HG03095 (cell line): ENCODE results near the gene IL12RB1.
"Not testable (repeated sequence)": the region's sequence is repeated elsewhere in the genome, so short reads cannot be mapped to it uniquely, and the experiment has no call there.

Experiments used
- ATAC-seq: cut with Tn5 transposase; IDR thresholded peaks from one replicate; pipeline ENCODE4 v1.9.1; 2021; ENCODE audit warnings: moderate library complexity; ENCODE audit not compliant: unreplicated experiment

Gene IL12RB1

GRCh38 chr19:18053576-18054219 lies 33.0 kb downstream of the IL12RB1 start:
- ATAC-seq = no peak

- ATAC-seq = no peak
Measured at GRCh38 chr19:18051887-18052286, 34.8 kb downstream of the IL12RB1 start.

- ATAC-seq = no peak
Measured at GRCh38 chr19:18049385-18049784, 37.3 kb downstream of the IL12RB1 start.

GRCh38 chr19:18046059-18046718 lies 40.5 kb downstream of the IL12RB1 start:
- no peak for ATAC-seq

- ATAC-seq = no peak
Measured at GRCh38 chr19:18045307-18046050, 41.3 kb downstream of the IL12RB1 start.

- ATAC-seq = peak; percentile 86
Measured at GRCh38 chr19:18044825-18045304, 41.9 kb downstream of the IL12RB1 start.

- ATAC-seq = no peak
Measured at GRCh38 chr19:18043676-18044075, 43.1 kb downstream of the IL12RB1 start.

- no peak for ATAC-seq
Measured at GRCh38 chr19:18041054-18041453, 45.7 kb downstream of the IL12RB1 start.

- not testable (repeated sequence) for ATAC-seq
Measured at GRCh38 chr19:18032102-18032501, 54.6 kb downstream of the IL12RB1 start.

- ATAC-seq = not testable (repeated sequence)
Measured at GRCh38 chr19:18031401-18031800, 55.3 kb downstream of the IL12RB1 start.

- ATAC-seq = no peak
Measured at GRCh38 chr19:18029617-18030338, 57.0 kb downstream of the IL12RB1 start.

- no peak for ATAC-seq
Measured at GRCh38 chr19:18027151-18027550, 59.6 kb downstream of the IL12RB1 start.

GRCh38 chr19:18023622-18024251 lies 63.0 kb downstream of the IL12RB1 start:
- no peak for ATAC-seq

GRCh38 chr19:18021121-18021755 lies 65.5 kb downstream of the IL12RB1 start:
- ATAC-seq = no peak

- no peak for ATAC-seq
Measured at GRCh38 chr19:18020212-18021085, 66.3 kb downstream of the IL12RB1 start.

- ATAC-seq = no peak
Measured at GRCh38 chr19:18017275-18018083, 69.3 kb downstream of the IL12RB1 start.

- ATAC-seq = no peak
Measured at GRCh38 chr19:18016209-18016910, 70.4 kb downstream of the IL12RB1 start.

- ATAC-seq = no peak
Measured at GRCh38 chr19:18014197-18014596, 72.5 kb downstream of the IL12RB1 start.
